Right atrium auricular region (tissue), 2 donors: Measurements from ENCODE around the gene TMX3. TPM values are rescaled to one million over a fixed set of nuclear protein-coding genes. Genes with fewer than 3 reads are reported as not detected.

Experiments
- DNase-seq: peaks from one replicate; pipeline ENCODE4 v3.0.0-alpha.2; 2019; ENCODE audit warnings: low spot score
- H3K27ac ChIP-seq, 2 donors: fragments of 200-600 bp; sonication (generic); 1 replicate in 1 of 2; 2 replicates in 1 of 2; pipeline ENCODE4 v1.5.1; 2016 to 2019
- H3K27me3 ChIP-seq, 2 donors: fragments of 200-600 bp; sonication (generic); one replicate each; pipeline versions ENCODE4 v1.5.1 to v1.6.0; 2017 to 2019
- H3K36me3 ChIP-seq: fragments of 200-600 bp; sonication (generic); one replicate; pipeline ENCODE4 v1.5.1; 2016
- H3K4me1 ChIP-seq, 2 donors: fragments of 200-600 bp; sonication (generic); one replicate each; pipeline versions ENCODE4 v1.5.1 to v1.6.0; 2017 to 2019
- H3K4me3 ChIP-seq, 2 donors: fragments of 200-600 bp; sonication (generic); 1 replicate in 1 of 2; 2 replicates in 1 of 2; pipeline ENCODE4 v1.5.1; 2017 to 2019; ENCODE audit warnings: mild to moderate bottlenecking in 1 of 2, moderate library complexity in 1 of 2
- H3K9me3 ChIP-seq, 2 donors: fragments of 200-600 bp; sonication (generic); one replicate each; pipeline ENCODE4 v1.5.1; 2019
- total RNA-seq, 2 donors: library from RNA; depleted of rRNA; stranded (reverse); fragments of >200 nt; gene quantifications; one replicate each; pipeline ENCODE4 v1.1.0, GENCODE V29; 2016
- TF ChIP-seq, protein P1 (sequence below), 2 donors: fragments of 200-600 bp; sonication (generic); IDR thresholded peaks; one replicate each; pipeline ENCODE4 v1.5.1; 2019; ENCODE audit warnings: antibody characterized with exemption in 2 of 2

TMX3 gene
- total RNA-seq, 2 donors from 2014 or later = 17.7 to 27.6 TPM

GRCh38 chr18:68638613-68639012 lies 76.3 kb downstream of the TMX3 start:
- Histone ChIP-seq H3K27ac (no peak overlapping the region), H3K9me3 (peaks cover 0 to 3% of the 10 kb centered on the region in 2 donors), H3K4me1 (no peaks in the 10 kb centered on the region), H3K4me3 (no peak overlapping the region), H3K36me3 (no peaks in the 10 kb centered on the region), H3K27me3 (no peaks in the 10 kb centered on the region)
- DNase-seq = no peak
- TF ChIP-seq, protein P1, sequence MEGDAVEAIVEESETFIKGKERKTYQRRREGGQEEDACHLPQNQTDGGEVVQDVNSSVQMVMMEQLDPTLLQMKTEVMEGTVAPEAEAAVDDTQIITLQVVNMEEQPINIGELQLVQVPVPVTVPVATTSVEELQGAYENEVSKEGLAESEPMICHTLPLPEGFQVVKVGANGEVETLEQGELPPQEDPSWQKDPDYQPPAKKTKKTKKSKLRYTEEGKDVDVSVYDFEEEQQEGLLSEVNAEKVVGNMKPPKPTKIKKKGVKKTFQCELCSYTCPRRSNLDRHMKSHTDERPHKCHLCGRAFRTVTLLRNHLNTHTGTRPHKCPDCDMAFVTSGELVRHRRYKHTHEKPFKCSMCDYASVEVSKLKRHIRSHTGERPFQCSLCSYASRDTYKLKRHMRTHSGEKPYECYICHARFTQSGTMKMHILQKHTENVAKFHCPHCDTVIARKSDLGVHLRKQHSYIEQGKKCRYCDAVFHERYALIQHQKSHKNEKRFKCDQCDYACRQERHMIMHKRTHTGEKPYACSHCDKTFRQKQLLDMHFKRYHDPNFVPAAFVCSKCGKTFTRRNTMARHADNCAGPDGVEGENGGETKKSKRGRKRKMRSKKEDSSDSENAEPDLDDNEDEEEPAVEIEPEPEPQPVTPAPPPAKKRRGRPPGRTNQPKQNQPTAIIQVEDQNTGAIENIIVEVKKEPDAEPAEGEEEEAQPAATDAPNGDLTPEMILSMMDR (IDR thresholded peaks at IDR 0.05) = no peak

DNA sequence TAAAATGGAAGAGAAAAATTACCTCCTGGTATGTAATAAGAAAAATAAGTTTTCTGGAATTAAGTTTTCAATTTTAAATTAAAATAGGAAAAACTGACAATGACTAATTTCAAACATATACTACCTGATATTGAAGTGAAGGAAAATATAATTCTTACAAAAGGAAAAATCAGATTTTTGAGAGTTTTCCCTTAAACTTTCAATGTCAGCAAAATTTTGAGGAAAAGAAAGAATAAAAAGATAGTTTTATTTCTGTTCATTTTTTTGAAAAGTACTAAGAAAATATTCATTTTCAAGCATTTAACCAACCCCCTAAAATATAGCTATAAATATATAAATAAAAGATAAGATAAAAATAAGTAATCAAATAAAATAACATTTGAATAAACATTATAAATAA lies 87.1 kb downstream of the TMX3 start:
- DNase-seq = no peak
- Histone ChIP-seq H3K9me3 (no peaks in the 10 kb centered on the region), H3K4me3 (no peak overlapping the region), H3K36me3 (no peaks in the 10 kb centered on the region), H3K4me1 (no peaks in the 10 kb centered on the region), H3K27ac (no peak overlapping the region), H3K27me3 (no peaks in the 10 kb centered on the region)
- TF ChIP-seq, protein P1 (IDR thresholded peaks at IDR 0.05) = no peak

Other genes with a start within 250 kb of the TMX3 start
- 1 to 10 TPM; 2.5 to 5.9 TPM for gene CCDC102B, start 83.0 kb upstream of the TMX3 start, total RNA-seq